ENCODE data around the gene HSPG2. TPM values are rescaled to one million over a fixed set of nuclear protein-coding genes. Genes with fewer than 3 reads are reported as not detected.

The HSPG2 gene
- total and polyA plus RNA-seq, 9 of the 15 experiments (the other 6 are each of a cell fraction or from before 2014, with no cell fraction given), result 0.14 to 160 (median 15.7) TPM

- TF ChIP-seq, protein P1, sequence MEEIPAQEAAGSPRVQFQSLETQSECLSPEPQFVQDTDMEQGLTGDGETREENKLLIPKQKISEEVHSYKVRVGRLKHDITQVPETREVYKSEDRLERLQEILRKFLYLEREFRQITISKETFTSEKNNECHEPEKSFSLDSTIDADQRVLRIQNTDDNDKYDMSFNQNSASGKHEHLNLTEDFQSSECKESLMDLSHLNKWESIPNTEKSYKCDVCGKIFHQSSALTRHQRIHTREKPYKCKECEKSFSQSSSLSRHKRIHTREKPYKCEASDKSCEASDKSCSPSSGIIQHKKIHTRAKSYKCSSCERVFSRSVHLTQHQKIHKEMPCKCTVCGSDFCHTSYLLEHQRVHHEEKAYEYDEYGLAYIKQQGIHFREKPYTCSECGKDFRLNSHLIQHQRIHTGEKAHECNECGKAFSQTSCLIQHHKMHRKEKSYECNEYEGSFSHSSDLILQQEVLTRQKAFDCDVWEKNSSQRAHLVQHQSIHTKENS (CRISPR knock-in tag; IDR thresholded peaks at IDR 0.05), result no peak
- TF ChIP-seq ADNP (tag; IDR thresholded peaks at IDR 0.05), result no peak
- peak; percentile 46; the same call in 1 of the 2 replicates for TF ChIP-seq POLR2G (IDR thresholded peaks at IDR 0.05; ENCODE audit: low read depth, low read length)
- TF ChIP-seq ZNF589 (CRISPR knock-in tag; IDR thresholded peaks at IDR 0.05; ENCODE audit: low read depth), result no peak
- TF ChIP-seq, protein P2, sequence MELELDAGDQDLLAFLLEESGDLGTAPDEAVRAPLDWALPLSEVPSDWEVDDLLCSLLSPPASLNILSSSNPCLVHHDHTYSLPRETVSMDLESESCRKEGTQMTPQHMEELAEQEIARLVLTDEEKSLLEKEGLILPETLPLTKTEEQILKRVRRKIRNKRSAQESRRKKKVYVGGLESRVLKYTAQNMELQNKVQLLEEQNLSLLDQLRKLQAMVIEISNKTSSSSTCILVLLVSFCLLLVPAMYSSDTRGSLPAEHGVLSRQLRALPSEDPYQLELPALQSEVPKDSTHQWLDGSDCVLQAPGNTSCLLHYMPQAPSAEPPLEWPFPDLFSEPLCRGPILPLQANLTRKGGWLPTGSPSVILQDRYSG (tag; conservative IDR thresholded peaks at IDR 0.05; ENCODE audit: low read depth), result no peak; the same call in 1 of the 2 replicates
- TF ChIP-seq, protein P3, sequence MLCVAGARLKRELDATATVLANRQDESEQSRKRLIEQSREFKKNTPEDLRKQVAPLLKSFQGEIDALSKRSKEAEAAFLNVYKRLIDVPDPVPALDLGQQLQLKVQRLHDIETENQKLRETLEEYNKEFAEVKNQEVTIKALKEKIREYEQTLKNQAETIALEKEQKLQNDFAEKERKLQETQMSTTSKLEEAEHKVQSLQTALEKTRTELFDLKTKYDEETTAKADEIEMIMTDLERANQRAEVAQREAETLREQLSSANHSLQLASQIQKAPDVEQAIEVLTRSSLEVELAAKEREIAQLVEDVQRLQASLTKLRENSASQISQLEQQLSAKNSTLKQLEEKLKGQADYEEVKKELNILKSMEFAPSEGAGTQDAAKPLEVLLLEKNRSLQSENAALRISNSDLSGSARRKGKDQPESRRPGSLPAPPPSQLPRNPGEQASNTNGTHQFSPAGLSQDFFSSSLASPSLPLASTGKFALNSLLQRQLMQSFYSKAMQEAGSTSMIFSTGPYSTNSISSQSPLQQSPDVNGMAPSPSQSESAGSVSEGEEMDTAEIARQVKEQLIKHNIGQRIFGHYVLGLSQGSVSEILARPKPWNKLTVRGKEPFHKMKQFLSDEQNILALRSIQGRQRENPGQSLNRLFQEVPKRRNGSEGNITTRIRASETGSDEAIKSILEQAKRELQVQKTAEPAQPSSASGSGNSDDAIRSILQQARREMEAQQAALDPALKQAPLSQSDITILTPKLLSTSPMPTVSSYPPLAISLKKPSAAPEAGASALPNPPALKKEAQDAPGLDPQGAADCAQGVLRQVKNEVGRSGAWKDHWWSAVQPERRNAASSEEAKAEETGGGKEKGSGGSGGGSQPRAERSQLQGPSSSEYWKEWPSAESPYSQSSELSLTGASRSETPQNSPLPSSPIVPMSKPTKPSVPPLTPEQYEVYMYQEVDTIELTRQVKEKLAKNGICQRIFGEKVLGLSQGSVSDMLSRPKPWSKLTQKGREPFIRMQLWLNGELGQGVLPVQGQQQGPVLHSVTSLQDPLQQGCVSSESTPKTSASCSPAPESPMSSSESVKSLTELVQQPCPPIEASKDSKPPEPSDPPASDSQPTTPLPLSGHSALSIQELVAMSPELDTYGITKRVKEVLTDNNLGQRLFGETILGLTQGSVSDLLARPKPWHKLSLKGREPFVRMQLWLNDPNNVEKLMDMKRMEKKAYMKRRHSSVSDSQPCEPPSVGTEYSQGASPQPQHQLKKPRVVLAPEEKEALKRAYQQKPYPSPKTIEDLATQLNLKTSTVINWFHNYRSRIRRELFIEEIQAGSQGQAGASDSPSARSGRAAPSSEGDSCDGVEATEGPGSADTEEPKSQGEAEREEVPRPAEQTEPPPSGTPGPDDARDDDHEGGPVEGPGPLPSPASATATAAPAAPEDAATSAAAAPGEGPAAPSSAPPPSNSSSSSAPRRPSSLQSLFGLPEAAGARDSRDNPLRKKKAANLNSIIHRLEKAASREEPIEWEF (CRISPR knock-in tag; IDR thresholded peaks at IDR 0.05), result peak; percentile 52; the same call in 1 of the 2 replicates
- no peak for TF ChIP-seq ZNF780A (CRISPR knock-in tag; IDR thresholded peaks at IDR 0.05)
- no peak for TF ChIP-seq NR2F6 (CRISPR knock-in tag; IDR thresholded peaks at IDR 0.05)
- TF ChIP-seq ZNF197 (CRISPR knock-in tag; IDR thresholded peaks at IDR 0.05; ENCODE audit: low read depth), result no peak
- no peak for TF ChIP-seq ZNF23 (CRISPR knock-in tag; IDR thresholded peaks at IDR 0.05)
- no peak for TF ChIP-seq CBFA2T2 (conservative IDR thresholded peaks at IDR 0.05)
- no peak for TF ChIP-seq SP1 (CRISPR knock-in tag; IDR thresholded peaks at IDR 0.05)
- TF ChIP-seq ZNF143 (CRISPR knock-in tag; IDR thresholded peaks at IDR 0.05), result no peak
- TF ChIP-seq, protein P4, sequence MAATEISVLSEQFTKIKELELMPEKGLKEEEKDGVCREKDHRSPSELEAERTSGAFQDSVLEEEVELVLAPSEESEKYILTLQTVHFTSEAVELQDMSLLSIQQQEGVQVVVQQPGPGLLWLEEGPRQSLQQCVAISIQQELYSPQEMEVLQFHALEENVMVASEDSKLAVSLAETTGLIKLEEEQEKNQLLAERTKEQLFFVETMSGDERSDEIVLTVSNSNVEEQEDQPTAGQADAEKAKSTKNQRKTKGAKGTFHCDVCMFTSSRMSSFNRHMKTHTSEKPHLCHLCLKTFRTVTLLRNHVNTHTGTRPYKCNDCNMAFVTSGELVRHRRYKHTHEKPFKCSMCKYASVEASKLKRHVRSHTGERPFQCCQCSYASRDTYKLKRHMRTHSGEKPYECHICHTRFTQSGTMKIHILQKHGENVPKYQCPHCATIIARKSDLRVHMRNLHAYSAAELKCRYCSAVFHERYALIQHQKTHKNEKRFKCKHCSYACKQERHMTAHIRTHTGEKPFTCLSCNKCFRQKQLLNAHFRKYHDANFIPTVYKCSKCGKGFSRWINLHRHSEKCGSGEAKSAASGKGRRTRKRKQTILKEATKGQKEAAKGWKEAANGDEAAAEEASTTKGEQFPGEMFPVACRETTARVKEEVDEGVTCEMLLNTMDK (IDR thresholded peaks at IDR 0.05; ENCODE audit: borderline replicate concordance, insufficient read depth, low read depth, low read length, poor library complexity, severe bottlenecking), result no peak
- TF ChIP-seq E2F4 (CRISPR knock-in tag; IDR thresholded peaks at IDR 0.05; ENCODE audit: low read depth), result no peak
Measured at GRCh38 chr1:21903638-21904453, 33.3 kb downstream of the HSPG2 start (continued).
